ENCODE data around the gene SCAPER.

SCAPER gene

DNA sequence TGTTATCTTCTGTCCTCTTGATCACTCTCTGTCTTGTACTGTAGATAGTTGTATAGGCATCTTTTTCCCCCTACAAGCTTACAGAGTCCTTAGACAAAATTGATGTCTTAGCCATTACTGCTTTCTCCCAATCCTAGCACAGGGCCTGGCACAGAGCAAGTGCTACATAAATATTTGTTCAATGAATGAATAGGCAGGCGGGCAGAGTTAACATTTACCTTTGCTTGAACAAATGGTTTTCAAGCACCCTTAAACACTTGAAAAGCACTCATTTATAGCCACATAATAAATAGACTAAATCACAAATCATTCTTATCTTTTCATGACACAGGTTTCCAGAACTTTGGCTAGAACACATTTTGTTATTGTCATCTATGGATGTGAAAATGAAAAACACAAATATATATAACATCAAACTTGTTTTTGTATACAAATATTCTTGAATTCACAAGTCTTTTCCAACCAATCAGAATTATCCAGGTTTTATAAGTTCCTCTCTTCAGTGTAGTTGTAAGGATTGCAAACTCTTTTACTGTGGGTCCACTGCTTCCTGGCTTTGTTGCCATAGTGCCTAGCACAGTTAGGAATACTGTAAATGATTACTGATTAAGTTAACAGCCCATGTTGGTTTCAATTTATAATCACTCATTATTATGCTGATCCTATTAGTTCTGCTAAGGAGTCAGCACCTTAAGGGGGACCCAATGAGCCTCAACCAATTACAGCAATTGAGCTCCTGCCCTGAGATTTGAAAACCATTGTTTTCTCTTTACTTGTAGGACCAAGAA is 506.6 kb downstream of the SCAPER start:
- H2AFZ ChIP-seq (ENCODE audit: low read depth, low read length) = no peak overlapping the region
- no peaks in the 10 kb centered on the region for H3K4me1 ChIP-seq (ENCODE audit: insufficient read depth, low read length)
- no peaks in the 10 kb centered on the region for H3K27me3 ChIP-seq (ENCODE audit: insufficient read depth, low read length)
- H3K4me3 ChIP-seq (ENCODE audit: low read length) = no peak overlapping the region
- H3K36me3 ChIP-seq (ENCODE audit: insufficient read depth, low read length) = no peaks in the 10 kb centered on the region
- H3K9me3 ChIP-seq (ENCODE audit: low read length) = no peaks in the 10 kb centered on the region

DNA sequence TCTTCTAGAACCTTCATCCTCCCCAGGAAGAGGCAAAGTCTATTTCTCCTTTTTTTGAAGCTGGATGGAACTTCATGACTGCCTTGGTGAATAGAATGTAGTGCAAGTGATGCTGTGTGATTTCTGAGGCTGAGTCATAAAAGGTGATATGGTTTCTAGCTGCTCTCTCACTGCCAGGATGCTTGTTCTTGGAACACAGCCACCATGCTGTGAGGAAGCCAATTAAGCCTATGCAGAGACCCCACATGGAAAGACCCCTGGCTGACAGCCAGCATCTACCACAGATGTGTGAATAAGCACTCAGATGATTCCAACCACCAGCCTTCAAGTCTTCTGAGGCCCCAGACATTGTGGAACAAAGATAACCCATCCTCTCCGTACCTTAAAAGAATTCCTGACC is 511.5 kb downstream of the SCAPER start:
- H3K4me3 ChIP-seq (ENCODE audit: low read length) = no peak overlapping the region

DNA sequence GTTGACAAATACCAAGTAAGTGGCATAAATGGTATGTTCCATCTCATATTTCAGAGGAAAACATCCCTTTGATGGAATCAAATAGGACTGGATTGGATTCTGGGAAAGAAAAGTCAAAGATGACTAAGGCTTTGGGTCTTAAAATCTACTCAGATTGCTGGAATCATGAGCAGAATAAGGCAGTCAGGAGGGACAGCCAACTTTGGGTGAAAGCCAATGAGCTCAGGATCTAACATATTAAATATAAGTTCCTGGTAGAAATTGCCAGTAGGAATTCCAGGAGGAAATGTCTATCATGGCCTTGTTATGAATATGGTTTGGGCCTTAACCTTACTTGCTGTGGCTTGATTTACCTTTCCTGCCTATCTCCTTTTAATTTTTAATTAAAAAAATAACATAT is 513.3 kb downstream of the SCAPER start:
- Histone ChIP-seq H3K27me3 (ENCODE audit: insufficient read depth, low read length) (no peaks in the 10 kb centered on the region), H2AFZ (ENCODE audit: low read depth, low read length) (no peak overlapping the region), H3K4me3 (ENCODE audit: low read length) (no peak overlapping the region), H3K36me3 (ENCODE audit: insufficient read depth, low read length) (no peaks in the 10 kb centered on the region), H3K4me1 (ENCODE audit: insufficient read depth, low read length) (no peaks in the 10 kb centered on the region), H3K9me3 (ENCODE audit: low read length) (no peaks in the 10 kb centered on the region)

More for the DNA sequence above, 511.5 kb downstream of the SCAPER start:
- no peaks in the 10 kb centered on the region for H3K9me3 ChIP-seq (ENCODE audit: low read length)
- H3K27me3 ChIP-seq (ENCODE audit: insufficient read depth, low read length) = no peaks in the 10 kb centered on the region
- H3K36me3 ChIP-seq (ENCODE audit: insufficient read depth, low read length) = no peaks in the 10 kb centered on the region
- no peaks in the 10 kb centered on the region for H3K4me1 ChIP-seq (ENCODE audit: insufficient read depth, low read length)
- H2AFZ ChIP-seq (ENCODE audit: low read depth, low read length) = no peak overlapping the region

DNA sequence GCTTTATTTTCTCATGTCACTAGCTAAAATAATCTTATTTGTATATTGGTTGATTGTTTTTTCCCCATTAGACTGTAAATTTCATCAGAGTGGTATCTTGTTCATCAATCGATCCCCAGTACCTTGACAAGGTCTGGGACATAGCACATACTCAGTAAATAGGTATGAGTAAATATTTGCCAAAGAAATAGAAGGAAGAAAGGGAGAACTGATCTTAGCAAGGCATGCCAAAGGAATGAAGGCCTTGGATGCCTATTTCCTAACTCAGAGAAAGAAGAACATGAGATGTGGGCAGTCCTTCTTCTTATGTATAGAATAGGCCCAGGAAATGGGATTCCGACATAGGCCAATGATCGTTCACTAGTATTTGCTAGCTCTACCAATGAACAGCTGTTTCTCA is 513.8 kb downstream of the SCAPER start:
- Histone ChIP-seq H2AFZ (ENCODE audit: low read depth, low read length) (no peak overlapping the region), H3K4me1 (ENCODE audit: insufficient read depth, low read length) (no peaks in the 10 kb centered on the region), H3K9me3 (ENCODE audit: low read length) (no peaks in the 10 kb centered on the region), H3K4me3 (ENCODE audit: low read length) (no peak overlapping the region), H3K36me3 (ENCODE audit: insufficient read depth, low read length) (no peaks in the 10 kb centered on the region), H3K27me3 (ENCODE audit: insufficient read depth, low read length) (no peaks in the 10 kb centered on the region)

DNA sequence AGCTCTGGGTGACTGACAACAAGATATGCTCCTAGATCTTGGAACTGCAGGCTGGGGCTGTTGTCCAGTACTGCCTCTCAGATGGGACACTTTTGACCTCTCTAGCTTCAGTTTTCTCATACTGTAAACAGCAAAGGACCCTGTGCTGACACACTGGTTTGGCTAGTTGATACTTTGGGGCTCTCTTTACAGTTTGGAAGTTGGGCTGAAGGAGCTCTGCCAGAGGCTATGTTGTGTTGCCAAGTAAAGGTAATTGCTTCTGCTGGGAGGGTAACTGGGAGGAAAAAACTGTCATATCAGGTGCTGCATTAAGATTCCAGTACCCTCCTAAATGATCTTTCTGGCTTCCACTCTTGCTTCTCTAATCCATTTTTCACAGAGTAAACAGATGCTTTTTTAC is 514.6 kb downstream of the SCAPER start:
- no peaks in the 10 kb centered on the region for H3K36me3 ChIP-seq (ENCODE audit: insufficient read depth, low read length)
- no peaks in the 10 kb centered on the region for H3K9me3 ChIP-seq (ENCODE audit: low read length)
- H2AFZ ChIP-seq (ENCODE audit: low read depth, low read length) = no peak overlapping the region
- H3K27me3 ChIP-seq (ENCODE audit: insufficient read depth, low read length) = no peaks in the 10 kb centered on the region
- H3K4me1 ChIP-seq (ENCODE audit: insufficient read depth, low read length) = no peaks in the 10 kb centered on the region
- no peak overlapping the region for H3K4me3 ChIP-seq (ENCODE audit: low read length)

DNA sequence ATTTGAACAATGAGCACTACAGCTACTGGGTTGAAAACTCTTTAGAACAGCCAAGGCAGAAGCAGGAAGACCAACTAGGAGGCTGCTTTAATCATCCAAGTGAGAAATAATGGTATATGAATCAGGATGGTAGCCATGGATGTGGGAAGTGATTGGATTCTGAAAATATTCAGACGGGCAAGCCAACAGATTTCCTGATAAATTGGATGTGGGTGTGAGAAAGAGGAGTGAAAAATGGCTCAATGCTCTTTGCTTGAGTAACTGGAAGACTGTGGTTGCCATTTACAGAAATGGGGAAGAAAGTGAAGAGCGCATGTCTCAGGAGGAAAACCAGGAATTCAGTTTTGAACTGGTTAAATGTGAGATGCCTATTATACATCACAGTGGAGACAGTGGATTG is 518.2 kb downstream of the SCAPER start:
- Histone ChIP-seq H3K4me3 (ENCODE audit: low read length) (no peak overlapping the region), H2AFZ (ENCODE audit: low read depth, low read length) (no peak overlapping the region), H3K9me3 (ENCODE audit: low read length) (no peaks in the 10 kb centered on the region)

DNA sequence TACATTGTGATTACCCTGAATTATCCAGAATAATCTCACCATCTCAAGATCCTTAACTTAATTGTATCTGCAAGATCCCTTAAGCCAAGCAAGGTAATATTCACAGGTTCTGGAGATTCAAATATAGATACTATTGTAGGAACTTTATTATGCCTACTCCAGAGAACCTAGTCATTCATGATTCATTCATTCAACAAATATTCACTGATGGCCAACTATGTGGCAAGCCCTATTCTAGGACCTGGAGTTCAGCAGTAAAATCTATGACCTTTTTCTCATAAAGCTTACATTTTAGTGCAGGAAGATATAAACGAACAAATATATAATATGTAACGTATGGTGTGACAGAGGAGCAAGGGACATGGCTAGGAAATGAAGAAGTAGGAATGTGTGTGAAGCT is 519.0 kb downstream of the SCAPER start:
- H3K4me3 ChIP-seq (ENCODE audit: low read length) = no peak overlapping the region
- no peak overlapping the region for H2AFZ ChIP-seq (ENCODE audit: low read depth, low read length)
- no peaks in the 10 kb centered on the region for H3K27me3 ChIP-seq (ENCODE audit: insufficient read depth, low read length)
- H3K9me3 ChIP-seq (ENCODE audit: low read length) = no peaks in the 10 kb centered on the region
- H3K36me3 ChIP-seq (ENCODE audit: insufficient read depth, low read length) = no peaks in the 10 kb centered on the region
- no peaks in the 10 kb centered on the region for H3K4me1 ChIP-seq (ENCODE audit: insufficient read depth, low read length)

More for the DNA sequence above, 518.2 kb downstream of the SCAPER start:
- no peaks in the 10 kb centered on the region for H3K36me3 ChIP-seq (ENCODE audit: insufficient read depth, low read length)
- no peaks in the 10 kb centered on the region for H3K27me3 ChIP-seq (ENCODE audit: insufficient read depth, low read length)
- H3K4me1 ChIP-seq (ENCODE audit: insufficient read depth, low read length) = no peaks in the 10 kb centered on the region

DNA sequence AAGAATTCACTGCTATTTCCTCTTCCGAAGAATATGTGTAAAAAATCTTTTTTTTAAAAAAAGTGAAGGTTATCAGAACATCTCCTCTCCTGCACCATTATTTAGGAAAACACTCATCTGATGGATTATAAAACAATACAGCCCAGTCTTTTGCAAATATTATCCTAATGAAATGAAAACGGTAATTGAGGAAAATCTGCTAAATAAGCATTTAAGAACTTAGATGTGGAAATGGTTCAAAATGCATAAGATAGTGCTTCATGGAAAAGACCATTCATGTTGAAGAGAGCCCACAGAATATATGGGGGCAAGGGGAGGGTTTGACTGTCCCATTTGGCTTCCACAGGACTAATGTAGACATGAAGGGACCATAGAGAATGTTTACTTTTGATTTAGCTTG is 520.7 kb downstream of the SCAPER start:
- Histone ChIP-seq H2AFZ (ENCODE audit: low read depth, low read length) (no peak overlapping the region), H3K36me3 (ENCODE audit: insufficient read depth, low read length) (no peaks in the 10 kb centered on the region), H3K4me3 (ENCODE audit: low read length) (no peak overlapping the region), H3K4me1 (ENCODE audit: insufficient read depth, low read length) (no peaks in the 10 kb centered on the region), H3K9me3 (ENCODE audit: low read length) (no peaks in the 10 kb centered on the region), H3K27me3 (ENCODE audit: insufficient read depth, low read length) (no peaks in the 10 kb centered on the region)

DNA sequence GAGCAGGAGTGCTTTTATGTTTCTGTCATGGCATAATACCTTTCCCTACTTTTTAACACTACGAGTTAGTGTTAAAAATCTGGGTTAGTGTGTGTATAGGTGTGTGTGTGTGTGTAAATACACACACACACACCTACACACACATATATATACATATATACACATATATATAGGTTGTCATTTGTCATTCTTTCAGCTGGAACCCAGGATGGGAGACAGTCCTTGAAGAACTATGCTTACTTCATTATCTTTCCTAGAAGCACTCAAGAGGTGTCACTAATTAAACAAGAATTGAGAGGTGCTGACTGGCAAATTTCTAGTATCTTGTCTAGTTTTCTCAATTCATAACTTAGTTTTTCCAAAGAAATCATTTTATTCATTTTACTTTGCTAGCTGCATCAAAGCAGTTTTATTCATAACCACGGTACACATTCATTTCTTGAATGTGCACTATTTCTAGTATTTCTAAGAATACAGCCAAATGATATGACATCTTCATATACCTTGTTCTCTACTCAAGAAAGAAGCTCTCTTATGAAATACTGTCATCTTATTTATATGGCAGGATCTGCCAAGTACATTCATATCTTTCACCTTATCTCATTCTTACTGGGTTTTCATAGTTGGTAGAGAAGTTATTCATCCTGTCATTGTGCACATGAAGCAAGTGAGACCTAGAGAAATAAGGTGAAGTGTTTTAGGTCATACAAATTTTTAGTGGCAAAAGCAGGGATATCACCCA is 522.0 kb downstream of the SCAPER start:
- no peaks in the 10 kb centered on the region for H3K4me1 ChIP-seq (ENCODE audit: insufficient read depth, low read length)
- H3K36me3 ChIP-seq (ENCODE audit: insufficient read depth, low read length) = no peaks in the 10 kb centered on the region
- no peak overlapping the region for H2AFZ ChIP-seq (ENCODE audit: low read depth, low read length)
- H3K27me3 ChIP-seq (ENCODE audit: insufficient read depth, low read length) = no peaks in the 10 kb centered on the region
- no peak overlapping the region for H3K4me3 ChIP-seq (ENCODE audit: low read length)
- no peaks in the 10 kb centered on the region for H3K9me3 ChIP-seq (ENCODE audit: low read length)

DNA sequence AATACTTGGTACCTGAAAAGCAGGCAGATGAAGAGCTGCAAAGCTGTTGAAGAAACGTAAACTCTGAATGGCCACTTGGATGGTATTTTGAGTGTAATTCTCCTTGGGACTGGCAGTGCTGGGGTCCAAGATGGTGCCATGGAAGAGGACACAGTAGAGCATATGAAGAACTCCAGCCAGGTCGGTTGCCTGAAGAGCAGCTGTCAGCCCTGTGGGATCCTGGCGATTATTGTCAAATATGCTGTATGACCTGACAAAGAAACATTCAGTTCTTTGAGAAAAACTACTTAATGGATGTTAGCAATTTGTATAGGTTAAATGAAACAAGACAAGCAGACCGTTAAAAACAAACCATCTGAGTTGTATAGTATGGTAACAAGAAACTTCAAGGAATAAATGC is 523.8 kb downstream of the SCAPER start:
- Histone ChIP-seq H3K27me3 (ENCODE audit: insufficient read depth, low read length) (no peaks in the 10 kb centered on the region), H3K9me3 (ENCODE audit: low read length) (no peaks in the 10 kb centered on the region), H3K4me3 (ENCODE audit: low read length) (no peak overlapping the region)

DNA sequence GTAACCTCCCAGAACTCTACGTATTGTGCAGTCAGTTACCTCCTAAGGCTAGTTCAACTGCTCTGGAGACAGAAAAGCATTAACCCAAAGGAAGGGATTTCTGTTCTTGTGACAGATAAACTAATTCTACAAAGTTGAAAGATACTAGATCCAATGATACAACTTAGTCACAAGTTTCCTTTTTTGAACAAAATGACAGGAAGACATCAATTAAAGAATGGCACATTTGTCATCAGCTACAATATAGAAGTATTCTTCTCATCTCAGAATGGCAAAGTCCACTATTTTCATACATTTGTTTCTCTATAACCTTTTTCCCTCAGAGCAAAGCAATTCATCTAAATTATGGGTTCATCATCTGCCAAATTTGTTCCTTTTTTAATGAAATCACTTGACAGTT is 524.9 kb downstream of the SCAPER start:
- H2AFZ ChIP-seq (ENCODE audit: low read depth, low read length) = no peak overlapping the region
- no peaks in the 10 kb centered on the region for H3K27me3 ChIP-seq (ENCODE audit: insufficient read depth, low read length)
- H3K9me3 ChIP-seq (ENCODE audit: low read length) = no peaks in the 10 kb centered on the region
- no peaks in the 10 kb centered on the region for H3K36me3 ChIP-seq (ENCODE audit: insufficient read depth, low read length)
- H3K4me1 ChIP-seq (ENCODE audit: insufficient read depth, low read length) = peaks cover 18% of the 10 kb centered on the region
- H3K4me3 ChIP-seq (ENCODE audit: low read length) = no peak overlapping the region

More for the DNA sequence above, 523.8 kb downstream of the SCAPER start:
- H3K4me1 ChIP-seq (ENCODE audit: insufficient read depth, low read length) = peaks cover 12% of the 10 kb centered on the region
- H2AFZ ChIP-seq (ENCODE audit: low read depth, low read length) = no peak overlapping the region
- no peaks in the 10 kb centered on the region for H3K36me3 ChIP-seq (ENCODE audit: insufficient read depth, low read length)

DNA sequence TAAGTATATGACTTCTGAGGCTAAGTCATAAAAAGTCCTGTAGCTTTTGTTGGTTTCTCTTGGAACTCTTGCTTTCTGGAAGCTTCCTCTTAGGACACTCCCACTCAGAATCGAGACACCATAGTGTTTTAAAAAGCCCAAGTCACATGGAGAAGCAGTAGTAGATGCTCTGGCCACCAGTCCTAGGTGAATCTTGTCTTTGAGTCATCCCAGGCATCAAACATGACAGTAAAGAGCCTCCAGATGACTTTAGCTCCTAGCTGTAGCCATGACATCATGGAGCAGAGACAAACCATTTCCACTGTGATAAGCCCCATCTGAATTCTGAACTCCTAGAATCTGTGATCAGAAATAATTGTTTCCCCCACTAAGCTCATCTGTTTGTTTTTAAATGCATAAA is 526.4 kb downstream of the SCAPER start:
- peaks cover 18% of the 10 kb centered on the region for H3K4me1 ChIP-seq (ENCODE audit: insufficient read depth, low read length)
- H3K36me3 ChIP-seq (ENCODE audit: insufficient read depth, low read length) = no peaks in the 10 kb centered on the region
- H3K9me3 ChIP-seq (ENCODE audit: low read length) = no peaks in the 10 kb centered on the region
- H3K4me3 ChIP-seq (ENCODE audit: low read length) = no peak overlapping the region
- H3K27me3 ChIP-seq (ENCODE audit: insufficient read depth, low read length) = no peaks in the 10 kb centered on the region
- H2AFZ ChIP-seq (ENCODE audit: low read depth, low read length) = no peak overlapping the region

DNA sequence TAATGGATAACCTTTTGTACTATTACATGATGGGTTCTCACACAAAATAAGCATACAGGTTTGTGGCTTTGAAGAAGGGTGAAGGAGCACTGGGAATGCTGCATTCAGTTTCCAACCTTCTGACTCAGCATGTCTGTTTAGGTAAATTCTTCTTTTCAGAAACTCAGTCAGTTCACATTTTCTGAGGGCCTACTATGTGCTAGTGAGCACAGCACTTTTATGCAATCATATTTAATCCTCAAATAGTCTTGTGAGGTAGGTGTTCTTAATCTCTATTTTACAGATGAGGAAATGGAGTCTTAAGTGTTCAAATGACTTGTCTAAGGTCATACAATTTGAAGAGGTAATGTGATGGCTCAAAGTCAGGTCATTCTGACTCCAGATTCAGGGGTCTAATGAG is 527.4 kb downstream of the SCAPER start:
- Histone ChIP-seq H3K36me3 (ENCODE audit: insufficient read depth, low read length) (no peaks in the 10 kb centered on the region), H3K4me1 (ENCODE audit: insufficient read depth, low read length) (peaks cover 18% of the 10 kb centered on the region), H2AFZ (ENCODE audit: low read depth, low read length) (no peak overlapping the region), H3K9me3 (ENCODE audit: low read length) (no peaks in the 10 kb centered on the region), H3K27me3 (ENCODE audit: insufficient read depth, low read length) (no peaks in the 10 kb centered on the region), H3K4me3 (ENCODE audit: low read length) (no peak overlapping the region)
